Measurements from ENCODE around the gene METRN. TPM values are rescaled to one million over a fixed set of nuclear protein-coding genes. Genes with fewer than 3 reads are reported as not detected.

METRN gene
- total and polyA plus RNA-seq, 2 of the 4 experiments (the other 2 are of a cell fraction) = 6.1 to 48.2 TPM

DNA sequence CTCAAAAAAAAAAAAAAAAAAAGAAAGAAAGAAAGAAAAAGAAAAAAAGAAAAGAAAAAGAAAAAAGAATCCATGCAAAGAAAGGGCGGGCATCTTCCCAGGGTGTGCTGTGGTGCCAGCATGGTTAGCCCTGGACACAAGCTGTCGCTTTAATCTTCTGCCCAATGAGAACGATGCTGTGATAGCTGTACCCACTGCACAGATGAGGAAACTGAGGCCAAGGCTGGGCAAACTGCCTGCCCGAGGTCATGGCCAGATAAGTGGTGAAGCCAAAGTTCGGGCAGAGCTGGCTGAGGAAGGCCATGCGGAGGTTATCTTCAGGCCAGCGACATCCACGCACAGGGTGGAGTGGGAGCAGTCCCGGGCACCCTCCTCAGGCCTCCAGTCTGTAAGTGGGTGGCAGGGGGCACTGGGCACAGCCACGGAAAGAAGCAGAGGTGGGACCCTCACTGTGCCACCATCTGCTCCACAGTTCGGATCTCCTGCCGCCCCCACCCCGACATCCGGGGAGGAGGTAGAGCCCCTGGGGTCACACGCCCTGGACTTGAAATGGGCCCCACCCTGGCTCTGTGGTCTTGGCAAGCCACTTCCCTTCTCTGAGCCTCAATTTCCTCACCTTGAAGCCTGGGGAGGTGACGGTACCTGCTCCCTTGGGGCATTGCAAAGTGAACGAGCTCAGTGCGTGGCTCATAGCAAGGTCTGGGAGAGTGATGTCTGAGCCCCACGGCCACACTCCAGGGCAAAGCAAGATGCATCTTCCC lies 15.8 kb upstream of the METRN start (continued):
- no peak for TF ChIP-seq CEBPB (IDR thresholded peaks at IDR 0.05; ENCODE audit: low read depth, low read length)

DNA sequence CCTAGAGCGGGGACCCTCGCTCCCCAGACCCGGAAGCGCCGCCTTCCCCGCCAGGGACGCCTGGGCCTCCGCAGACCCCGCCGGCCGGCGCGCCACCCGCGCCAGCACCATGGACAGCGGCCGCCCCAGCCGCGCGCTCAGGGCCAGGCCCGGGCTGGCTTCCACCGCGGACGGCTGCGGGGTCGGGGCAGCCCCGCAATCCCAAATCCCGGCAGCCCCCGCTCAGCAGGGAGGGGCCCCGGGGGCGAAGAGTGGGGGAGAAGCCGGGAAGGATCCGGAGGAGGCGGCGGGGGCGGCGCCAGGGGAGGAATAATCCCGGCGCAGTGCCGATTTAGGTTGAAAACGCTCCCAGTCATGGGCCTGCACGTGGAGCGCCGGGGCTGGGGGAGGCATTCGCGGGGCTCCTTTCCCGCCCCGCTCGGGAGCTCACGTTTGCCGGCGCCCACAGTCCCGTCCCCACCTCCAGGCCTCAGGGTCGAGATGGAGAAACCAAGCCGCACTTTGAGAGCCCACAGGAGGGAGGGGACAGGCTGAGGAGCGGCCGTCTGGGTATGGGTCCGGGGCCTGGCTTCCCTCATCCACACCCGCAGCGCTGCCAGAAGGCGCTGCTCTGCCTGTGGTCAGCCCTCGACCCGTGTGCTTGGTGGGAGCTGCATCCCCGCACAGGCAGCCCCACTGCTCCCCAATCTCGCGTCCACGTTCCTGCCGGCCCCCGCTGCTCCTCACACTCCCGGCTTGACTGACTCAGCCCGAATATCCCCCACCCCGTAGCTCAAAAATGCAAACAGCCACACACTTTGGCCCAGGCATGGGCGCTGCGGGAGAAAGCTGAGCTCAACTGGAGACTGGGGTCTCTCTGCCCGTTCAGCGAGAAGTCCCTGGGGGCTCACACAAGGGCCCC lies 14.0 kb upstream of the METRN start:
- no TSS peak for BruUV-seq (replicated peaks)
- H3K9ac ChIP-seq (ENCODE audit: low read depth, low read length) = no peak overlapping the region
- no peak overlapping the region for H3K4ac ChIP-seq (ENCODE audit: low read depth, low read length)
- no peaks in the 10 kb centered on the region for H3K9me3 ChIP-seq (ENCODE audit: control insufficient read depth, insufficient read depth, low read length)
- H4K8ac ChIP-seq (ENCODE audit: low read depth in 2 of 2, low read length in 2 of 2) = no peak overlapping the region
- H2BK120ac ChIP-seq (ENCODE audit: low read depth, low read length) = no peak overlapping the region
- ATAC-seq (ENCODE audit: low read depth) (peak; percentile 88), DNase-seq (no peak)
- H4K91ac ChIP-seq (ENCODE audit: insufficient read depth, low read depth, low read length) = no peak overlapping the region
- H2BK20ac ChIP-seq (ENCODE audit: low read depth, low read length) = no peak overlapping the region
- no peak overlapping the region for H3K4me3 ChIP-seq (ENCODE audit: insufficient read depth, low read depth, low read length)
- H4K5ac ChIP-seq (ENCODE audit: low read depth, low read length) = no peak overlapping the region
- H2AFZ ChIP-seq (replicated peaks; ENCODE audit: low read length, poor library complexity) = no peak overlapping the region
- TF ChIP-seq MXI1 (IDR thresholded peaks at IDR 0.05; ENCODE audit: borderline replicate concordance, low read depth, low read length) = peak; percentile 42; the same call in 1 of the 2 replicates
- TF ChIP-seq CHD1 (IDR thresholded peaks at IDR 0.05; ENCODE audit: low read depth, low read length) = no peak
- H4K20me1 ChIP-seq (ENCODE audit: insufficient read depth, low read length) = peaks cover 5% of the 10 kb centered on the region
- no peak overlapping the region for H3K27ac ChIP-seq (ENCODE audit: insufficient read depth, low read length)
- no peak overlapping the region for H3K56ac ChIP-seq (ENCODE audit: extremely low read depth, insufficient read depth, low read length)
- H3K27me3 ChIP-seq (ENCODE audit: control insufficient read depth, insufficient read depth, low read length) = peaks cover 69% of the 10 kb centered on the region
- intact Hi-C loops (cut with micrococcal nuclease) = no loop called here
- 6% methylated on average over 36 of the region's 76 CpGs; no CpG with 5 or more reads in 1 of the 2 experiments for WGBS, 2 experiments (ENCODE audit: extremely low coverage in 2 of 2, insufficient read length in 1 of 2)
- H3K79me1 ChIP-seq (ENCODE audit: low read depth in 1 of 2, low read length in 2 of 2) = no peaks in the 10 kb centered on the region
- in situ Hi-C loops (cut with MboI; ENCODE audit: low sequenced_read_pairs) = loop anchor here (25.0 kb wide), 1 partner anchor 361 kb away; the partner anchor contains the start of gene SSTR5
- no peaks in the 10 kb centered on the region for H3K9me1 ChIP-seq (ENCODE audit: insufficient read depth, low read length)
- no peak overlapping the region for H3K18ac ChIP-seq (ENCODE audit: low read depth, low read length)
- no peaks in the 10 kb centered on the region for H3K4me1 ChIP-seq (ENCODE audit: control insufficient read depth, insufficient read depth, low read length)
- dilution Hi-C loops (cut with HindIII; ENCODE audit: low sequenced_read_pairs, unreplicated experiment) = no loop called here
- CTCF ChIA-PET = interaction anchor here (0.6 kb wide), 1 partner anchor 1194 kb away, joined by 3 read pairs; no protein-coding TSS in a partner anchor
- H3K23ac ChIP-seq (ENCODE audit: low read depth, low read length) = no peak overlapping the region
- H2AK5ac ChIP-seq (ENCODE audit: low read depth, low read length) = no peak overlapping the region
- H3K4me2 ChIP-seq (ENCODE audit: low read depth, low read length) = no peak overlapping the region
- no peak overlapping the region for H2AK9ac ChIP-seq (replicated peaks; ENCODE audit: low read depth, low read length, poor library complexity)
- POLR2A ChIA-PET (ENCODE audit: unreplicated experiment) = no interaction called here
- no peak overlapping the region for H3K14ac ChIP-seq (replicated peaks; ENCODE audit: low read depth, low read length)
- H2BK15ac ChIP-seq (ENCODE audit: low read depth, low read length) = no peak overlapping the region
- H2BK5ac ChIP-seq (ENCODE audit: low read depth, low read length, poor library complexity, severe bottlenecking) = no peak overlapping the region
- H3K36me3 ChIP-seq (ENCODE audit: control insufficient read depth, insufficient read depth, low read length) = no peaks in the 10 kb centered on the region
